K562 (cell line): ENCODE data around the gene PRPS2. TPM values are rescaled to one million over a fixed set of nuclear protein-coding genes. Genes with fewer than 3 reads are reported as not detected.
A peak's percentile ranks its signal among the peaks of the same experiment; 100 is the strongest.

Source experiments
- ATAC-seq: fragments of 200-7000 bp; cut with Tn5 transposase; 3 replicates; pipeline ENCODE4 v1.9.1; 2020; ENCODE audit warnings: moderate library complexity
- BruUV-seq: library from RNA; stranded (reverse); fragments of 400-500 nt; replicated peaks from 2 replicates; lab custom pipeline; 2021; lab: Mats Ljungman, UMichigan
- CTCF ChIA-PET: fragments of 300-600 bp; formaldehyde crosslinking; extraction: SDS; loops from one replicate; lab custom pipeline; 2021; ENCODE audit warnings: low intra/inter-chr PET ratio; lab: Yijun Ruan, JAX
- POLR2A ChIA-PET: fragments of 300-600, 350-650 bp; sonication (Branson Sonifier 250); formaldehyde crosslinking; extraction: SDS; loops from one replicate; lab custom pipeline; 2021; ENCODE audit warnings: antibody characterized with exemption, inconsistent platforms; lab: Yijun Ruan, JAX
- DNase-seq, 4 experiments: peaks; one replicate each; pipeline versions ENCODE4 v3.0.0 to v3.0.0-alpha.2; 2011 to 2018; ENCODE audit warnings: low spot score in 3 of 4, mixed read lengths in 3 of 4; ENCODE audit errors: extremely low read depth in 1 of 4
- FAIRE-seq: peaks from 2 replicates; lab custom pipeline; 2011; peaks lifted over from hg19 to GRCh38; lab: Jason Lieb, UNC
- H2AFZ ChIP-seq: 2 replicates; pipeline ENCODE4 v1.6.0; 2011; ENCODE audit warnings: low read depth, low read length, control low read depth, inconsistent platforms
- H3K27ac ChIP-seq: fragments of 200-600 bp; 3 replicates; pipeline ENCODE4 v1.8.0; 2011; ENCODE audit warnings: low read depth, mild to moderate bottlenecking, control low read depth, inconsistent platforms, low read length, moderate library complexity, mixed read lengths; ENCODE audit errors: extremely low read depth
- H3K27me3 ChIP-seq, 2 experiments: fragments of 300-600 bp in 1 of 2; 2 replicates in 1 of 2; 3 replicates in 1 of 2; pipeline versions ENCODE4 v1.6.0 to v1.8.0; 2011; ENCODE audit warnings: inconsistent platforms in 2 of 2, low read length in 2 of 2, mild to moderate bottlenecking in 1 of 2, mixed read lengths in 1 of 2, moderate library complexity in 1 of 2; ENCODE audit not compliant: control insufficient read depth in 2 of 2, insufficient read depth in 2 of 2
- H3K36me3 ChIP-seq: fragments of 300-600 bp; 3 replicates; pipeline ENCODE4 v1.8.0; 2011; ENCODE audit warnings: mild to moderate bottlenecking, low read length, inconsistent platforms; ENCODE audit not compliant: control insufficient read depth, insufficient read depth
- H3K4me1 ChIP-seq, 2 experiments: fragments of 200-600 bp in 1 of 2; replicated peaks in 1 of 2; 2 replicates in 1 of 2; 3 replicates in 1 of 2; pipeline versions ENCODE4 v1.5.1 to v1.8.0; 2011; ENCODE audit warnings: inconsistent platforms in 2 of 2, low read length in 2 of 2, mild to moderate bottlenecking in 1 of 2, mixed read lengths in 1 of 2, moderate library complexity in 1 of 2; ENCODE audit not compliant: control insufficient read depth in 2 of 2, insufficient read depth in 2 of 2
- H3K4me2 ChIP-seq: 2 replicates; pipeline ENCODE4 v1.6.1; 2011; ENCODE audit warnings: low read length, control low read depth, inconsistent platforms, mixed read lengths; ENCODE audit not compliant: insufficient read depth
- H3K4me3 ChIP-seq: fragments of 200-600 bp; sonication (generic), shearing (Covaris generic); 2 replicates; pipeline ENCODE4 v1.5.1; 2016; ENCODE audit warnings: control low read depth, inconsistent platforms
- H3K79me2 ChIP-seq: fragments of 200-600 bp; 3 replicates; pipeline ENCODE4 v1.8.0; 2011; ENCODE audit warnings: low read length, inconsistent platforms; ENCODE audit not compliant: control insufficient read depth, insufficient read depth
- H3K9ac ChIP-seq, 2 experiments: 2 replicates each; pipeline versions ENCODE4 v1.6.0 to v1.6.1; 2011; ENCODE audit warnings: low read depth in 2 of 2, low read length in 2 of 2, control low read depth in 1 of 2, inconsistent platforms in 1 of 2, mild to moderate bottlenecking in 1 of 2, mixed read lengths in 1 of 2; ENCODE audit not compliant: insufficient read depth in 1 of 2
- H3K9me1 ChIP-seq: one replicate; pipeline ENCODE4 v1.6.0; 2011; ENCODE audit warnings: inconsistent platforms, mild to moderate bottlenecking, low read length, moderate library complexity; ENCODE audit not compliant: control insufficient read depth, insufficient read depth
- H3K9me3 ChIP-seq: replicated peaks from 2 replicates; pipeline ENCODE4 v1.5.1; 2011; ENCODE audit warnings: low read depth, low read length, inconsistent platforms; ENCODE audit not compliant: control insufficient read depth, insufficient read depth
- H4K20me1 ChIP-seq: replicated peaks from 2 replicates; pipeline ENCODE4 v1.6.1; 2011; ENCODE audit warnings: low read length, inconsistent platforms, mixed read lengths; ENCODE audit not compliant: control insufficient read depth, insufficient read depth
- EGR1 ChIP-seq: fragments of 450-650 bp; conservative IDR thresholded peaks from 2 replicates; pipeline ENCODE4 v1.6.1; 2017; ENCODE audit warnings: mild to moderate bottlenecking
- PHF21A ChIP-seq: fragments of 450-650 bp; IDR thresholded peaks from 2 replicates; pipeline ENCODE4 v1.6.1; 2017; ENCODE audit warnings: low read depth, borderline replicate concordance
- SMARCA5 ChIP-seq: fragments of 450-650 bp; IDR thresholded peaks from 2 replicates; pipeline ENCODE4 v1.6.1; 2016
- STAG1 ChIP-seq: sonication (generic); formaldehyde crosslinking; IDR thresholded peaks from 2 replicates; pipeline ENCODE4 v1.5.0; 2020; ENCODE audit warnings: missing genetic modification reagents, borderline replicate concordance
- ZNF124 ChIP-seq: sonication (generic); formaldehyde crosslinking; IDR thresholded peaks from 2 replicates; pipeline ENCODE4 v1.8.1; 2022; ENCODE audit warnings: missing genetic modification reagents
- ZNF561 ChIP-seq: fragments of 450-650 bp; formaldehyde crosslinking; conservative IDR thresholded peaks from 2 replicates; pipeline ENCODE4 v1.4.0; 2020; ENCODE audit warnings: mild to moderate bottlenecking, moderate library complexity
- WGBS: fragments of 100-300 bp; shearing (Covaris generic); methylation state at CpG from one replicate; pipeline ENCODE4 v1.1.6; 2016; ENCODE audit warnings: low coverage, mixed read lengths; ENCODE audit not compliant: insufficient coverage; ENCODE audit errors: missing lambda C conversion rate; 5-methylcytosine and 5-hydroxymethylcytosine counted together
- in situ Hi-C: fragments of 300-500 bp; cut with MboI; formaldehyde crosslinking; loops from 4 replicates; pipeline ENCODE4 v1.15.0; 2018; ENCODE audit warnings: inconsistent platforms, mixed read lengths
- intact Hi-C: fragments of 100-400 bp; cut with micrococcal nuclease; formaldehyde crosslinking; loops from 2 replicates; pipeline ENCODE4 v1.14.2; 2022
- polyA plus RNA-seq, 8 experiments: library from polyadenylated mRNA; depleted of rRNA in 4 of 8; stranded (reverse) in 5 of 8; unstranded in 3 of 8; fragments of >200 nt; fragmentation: Nextera tagmentation in 2 of 8; fragmentation: Illumina TruSeq in 1 of 8; extraction: Ambion mirVana in 2 of 8; extraction: Trizol in 1 of 8; gene quantifications; 2 replicates each; pipeline versions ENCODE4 v1.2.1 to v1.2.3, GENCODE V29; 2011 to 2014; ENCODE audit warnings: inconsistent platforms in 1 of 8, missing spikeins in 1 of 8
- total RNA-seq, 7 experiments: library from RNA; depleted of rRNA in 6 of 7; stranded (reverse); fragments of >200 nt in 6 of 7; fragmentation: Illumina TruSeq in 2 of 7; extraction: Trizol in 2 of 7; gene quantifications; 2 replicates each; pipeline versions ENCODE4 v1.2.1 to v1.2.3, GENCODE V29; 2011 to 2021; ENCODE audit warnings: low replicate concordance in 1 of 7
- TF ChIP-seq, protein P1 (sequence below), 3 experiments: IDR thresholded peaks in 2 of 3; conservative IDR thresholded peaks in 1 of 3; 2 replicates each; pipeline ENCODE4 v1.5.1; 2011 to 2012; ENCODE audit warnings: low read length in 3 of 3, mild to moderate bottlenecking in 3 of 3, control low read depth in 2 of 3, improper control_type of control experiment in 1 of 3, inconsistent platforms in 1 of 3, low read depth in 1 of 3, mixed read lengths in 1 of 3, moderate library complexity in 1 of 3; ENCODE audit not compliant: insufficient read depth in 2 of 3
- TF ChIP-seq, protein P2 (sequence below): fragments of 250-450 bp; sonication (Bioruptor Pico); IDR thresholded peaks from 2 replicates; pipeline ENCODE4 v1.5.0; 2020; ENCODE audit warnings: mild to moderate bottlenecking
- TF ChIP-seq, protein P3 (sequence below), 2 experiments: fragments of 450-650 bp; formaldehyde crosslinking in 1 of 2; IDR thresholded peaks; 2 replicates each; pipeline versions ENCODE4 v1.4.0 to v1.6.1; 2014 to 2020; ENCODE audit warnings: mild to moderate bottlenecking in 2 of 2, borderline replicate concordance in 1 of 2, low read depth in 1 of 2

PRPS2 gene
- total and polyA plus RNA-seq, 9 of the 15 experiments (the other 6 are each of a cell fraction or from before 2014, with no cell fraction given), result 50.3 to 85.0 (median 62.1) TPM

DNA sequence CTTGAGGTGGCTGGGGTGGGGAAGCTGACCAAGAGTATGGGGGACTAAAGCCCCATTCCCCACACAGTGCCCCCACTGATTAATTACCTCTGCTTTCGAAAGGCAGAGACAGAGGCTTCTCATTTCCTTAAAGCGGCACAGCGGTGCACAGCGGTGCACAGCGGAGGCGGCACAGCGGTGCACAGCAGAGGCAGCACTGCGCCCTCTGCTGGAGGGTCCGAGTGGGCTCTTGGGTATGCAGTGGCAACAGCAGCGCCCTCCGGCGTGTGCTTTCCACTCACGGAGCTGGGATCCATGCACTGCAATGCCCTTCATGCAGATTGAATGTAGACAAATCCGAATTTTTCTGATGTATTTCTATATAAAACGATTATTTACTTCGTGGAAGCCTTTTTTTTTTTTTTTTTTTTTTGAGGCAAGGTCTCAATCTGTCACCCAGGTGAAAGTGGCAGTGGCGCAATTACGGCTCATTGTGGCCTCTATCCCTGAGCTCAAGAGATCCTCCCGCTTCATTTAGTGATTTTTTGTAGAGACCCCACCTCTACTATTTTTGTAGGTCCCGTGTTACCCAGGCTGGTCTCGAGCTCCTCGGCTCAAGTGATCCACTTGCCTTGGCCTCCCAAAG, 19.7 kb upstream of the PRPS2 start:
- POLR2A ChIA-PET, result interaction anchor here (0.6 kb wide), 1 partner anchor 150 kb away, joined by 3 read pairs; no protein-coding TSS in a partner anchor
- H2AFZ ChIP-seq, result peak overlapping the region; percentile 76
- no peak overlapping the region for H3K27ac ChIP-seq
- CTCF ChIA-PET, result interaction anchor here (0.6 to 1.2 kb wide), 4 partner anchors 123 to 1453 kb away, joined by 3 to 8 read pairs (median 3); no protein-coding TSS in a partner anchor
- FAIRE-seq (peak; percentile 84), ATAC-seq (peak; percentile 100), DNase-seq (peak; percentile 65 to 84 (median 71))
- no peak overlapping the region for H3K4me3 ChIP-seq
- H3K9me3 ChIP-seq, result no peaks in the 10 kb centered on the region
- 15% methylated on average over 18 of the region's 22 CpGs for WGBS
- no peaks in the 10 kb centered on the region for H4K20me1 ChIP-seq
- no peaks in the 10 kb centered on the region for H3K9me1 ChIP-seq
- H3K36me3 ChIP-seq, result no peaks in the 10 kb centered on the region
- in situ Hi-C loops, result no loop called here
- H3K4me1 ChIP-seq, result no peaks in the 10 kb centered on the region
- H3K9ac ChIP-seq, result no peak overlapping the region
- peaks cover 16 to 22% of the 10 kb centered on the region in 2 experiments for H3K27me3 ChIP-seq
- intact Hi-C loops, result loop anchor here (2.0 to 10.0 kb wide), 2 partner anchors 69 to 1237 kb away; no protein-coding TSS in a partner anchor
- 0 out of 2 replicates have a peak overlapping the region, but pooled peaks have one; percentile 5 for H3K4me2 ChIP-seq
- BruUV-seq, result no TSS peak
- H3K79me2 ChIP-seq, result no peaks in the 10 kb centered on the region
- TF ChIP-seq EGR1, result 0 out of 2 replicates have a peak, but pooled peaks have one; percentile 24
- TF ChIP-seq ZNF561 (CRISPR knock-in tag), result no peak
- TF ChIP-seq, protein P1, sequence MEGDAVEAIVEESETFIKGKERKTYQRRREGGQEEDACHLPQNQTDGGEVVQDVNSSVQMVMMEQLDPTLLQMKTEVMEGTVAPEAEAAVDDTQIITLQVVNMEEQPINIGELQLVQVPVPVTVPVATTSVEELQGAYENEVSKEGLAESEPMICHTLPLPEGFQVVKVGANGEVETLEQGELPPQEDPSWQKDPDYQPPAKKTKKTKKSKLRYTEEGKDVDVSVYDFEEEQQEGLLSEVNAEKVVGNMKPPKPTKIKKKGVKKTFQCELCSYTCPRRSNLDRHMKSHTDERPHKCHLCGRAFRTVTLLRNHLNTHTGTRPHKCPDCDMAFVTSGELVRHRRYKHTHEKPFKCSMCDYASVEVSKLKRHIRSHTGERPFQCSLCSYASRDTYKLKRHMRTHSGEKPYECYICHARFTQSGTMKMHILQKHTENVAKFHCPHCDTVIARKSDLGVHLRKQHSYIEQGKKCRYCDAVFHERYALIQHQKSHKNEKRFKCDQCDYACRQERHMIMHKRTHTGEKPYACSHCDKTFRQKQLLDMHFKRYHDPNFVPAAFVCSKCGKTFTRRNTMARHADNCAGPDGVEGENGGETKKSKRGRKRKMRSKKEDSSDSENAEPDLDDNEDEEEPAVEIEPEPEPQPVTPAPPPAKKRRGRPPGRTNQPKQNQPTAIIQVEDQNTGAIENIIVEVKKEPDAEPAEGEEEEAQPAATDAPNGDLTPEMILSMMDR (IDR thresholded peaks at IDR 0.05 in 2 of 3, conservative IDR thresholded peaks at IDR 0.05 in 1 of 3; ENCODE audit: insufficient read depth in 2 of 3, low read depth in 1 of 3, low read length in 3 of 3), result peak; percentile 95 to 100 (median 100)
- TF ChIP-seq ZNF124, result no peak
- TF ChIP-seq STAG1 (CRISPR knock-in tag), result peak; percentile 12; the same call in 1 of the 2 replicates
- TF ChIP-seq PHF21A, result no peak
- TF ChIP-seq, protein P2, sequence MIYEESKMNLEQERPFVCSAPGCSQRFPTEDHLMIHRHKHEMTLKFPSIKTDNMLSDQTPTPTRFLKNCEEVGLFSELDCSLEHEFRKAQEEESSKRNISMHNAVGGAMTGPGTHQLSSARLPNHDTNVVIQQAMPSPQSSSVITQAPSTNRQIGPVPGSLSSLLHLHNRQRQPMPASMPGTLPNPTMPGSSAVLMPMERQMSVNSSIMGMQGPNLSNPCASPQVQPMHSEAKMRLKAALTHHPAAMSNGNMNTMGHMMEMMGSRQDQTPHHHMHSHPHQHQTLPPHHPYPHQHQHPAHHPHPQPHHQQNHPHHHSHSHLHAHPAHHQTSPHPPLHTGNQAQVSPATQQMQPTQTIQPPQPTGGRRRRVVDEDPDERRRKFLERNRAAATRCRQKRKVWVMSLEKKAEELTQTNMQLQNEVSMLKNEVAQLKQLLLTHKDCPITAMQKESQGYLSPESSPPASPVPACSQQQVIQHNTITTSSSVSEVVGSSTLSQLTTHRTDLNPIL (CRISPR knock-in tag), result no peak
- TF ChIP-seq, protein P3, sequence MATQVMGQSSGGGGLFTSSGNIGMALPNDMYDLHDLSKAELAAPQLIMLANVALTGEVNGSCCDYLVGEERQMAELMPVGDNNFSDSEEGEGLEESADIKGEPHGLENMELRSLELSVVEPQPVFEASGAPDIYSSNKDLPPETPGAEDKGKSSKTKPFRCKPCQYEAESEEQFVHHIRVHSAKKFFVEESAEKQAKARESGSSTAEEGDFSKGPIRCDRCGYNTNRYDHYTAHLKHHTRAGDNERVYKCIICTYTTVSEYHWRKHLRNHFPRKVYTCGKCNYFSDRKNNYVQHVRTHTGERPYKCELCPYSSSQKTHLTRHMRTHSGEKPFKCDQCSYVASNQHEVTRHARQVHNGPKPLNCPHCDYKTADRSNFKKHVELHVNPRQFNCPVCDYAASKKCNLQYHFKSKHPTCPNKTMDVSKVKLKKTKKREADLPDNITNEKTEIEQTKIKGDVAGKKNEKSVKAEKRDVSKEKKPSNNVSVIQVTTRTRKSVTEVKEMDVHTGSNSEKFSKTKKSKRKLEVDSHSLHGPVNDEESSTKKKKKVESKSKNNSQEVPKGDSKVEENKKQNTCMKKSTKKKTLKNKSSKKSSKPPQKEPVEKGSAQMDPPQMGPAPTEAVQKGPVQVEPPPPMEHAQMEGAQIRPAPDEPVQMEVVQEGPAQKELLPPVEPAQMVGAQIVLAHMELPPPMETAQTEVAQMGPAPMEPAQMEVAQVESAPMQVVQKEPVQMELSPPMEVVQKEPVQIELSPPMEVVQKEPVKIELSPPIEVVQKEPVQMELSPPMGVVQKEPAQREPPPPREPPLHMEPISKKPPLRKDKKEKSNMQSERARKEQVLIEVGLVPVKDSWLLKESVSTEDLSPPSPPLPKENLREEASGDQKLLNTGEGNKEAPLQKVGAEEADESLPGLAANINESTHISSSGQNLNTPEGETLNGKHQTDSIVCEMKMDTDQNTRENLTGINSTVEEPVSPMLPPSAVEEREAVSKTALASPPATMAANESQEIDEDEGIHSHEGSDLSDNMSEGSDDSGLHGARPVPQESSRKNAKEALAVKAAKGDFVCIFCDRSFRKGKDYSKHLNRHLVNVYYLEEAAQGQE (IDR thresholded peaks at IDR 0.05; ENCODE audit: borderline replicate concordance), result peak; percentile 35; the same call in 1 of the 2 replicates
- TF ChIP-seq, protein P3 (CRISPR knock-in tag; IDR thresholded peaks at IDR 0.05; ENCODE audit: low read depth), result no peak
- TF ChIP-seq SMARCA5, result peak; percentile 82; the same call in 1 of the 2 replicates
